Measurements from ENCODE around the gene SENP7. TPM values are rescaled to one million over a fixed set of nuclear protein-coding genes. Genes with fewer than 3 reads are reported as not detected.

SENP7 gene
- total RNA-seq, 1 donor from 2014 or later: 26.8 TPM

DNA sequence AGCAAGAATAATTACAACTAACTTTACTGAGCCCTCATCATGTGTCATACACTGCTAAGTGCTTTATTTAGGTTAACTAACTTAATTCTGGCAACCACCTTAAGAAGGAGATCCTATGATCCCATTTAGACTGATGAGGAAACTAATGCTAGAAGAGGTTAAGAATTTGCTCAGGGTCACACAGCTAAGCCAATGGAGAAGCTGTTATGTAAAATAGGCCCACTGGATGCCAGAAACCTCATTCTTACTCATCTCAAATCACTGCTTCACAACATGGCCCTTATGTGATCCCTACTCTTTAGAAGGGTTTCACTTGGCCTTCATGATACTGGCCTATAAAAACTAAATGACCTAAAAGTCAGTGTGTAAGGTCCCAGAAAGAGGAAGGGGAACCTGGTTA is 233.8 kb downstream of the SENP7 start:
- Mint-ChIP-seq H3K4me1 (no peaks in the 10 kb centered on the region), H3K36me3 (ENCODE audit: low read depth) (no peaks in the 10 kb centered on the region), H3K9me3 (no peaks in the 10 kb centered on the region), H3K27me3 (ENCODE audit: low read depth) (no peaks in the 10 kb centered on the region), H3K27ac (ENCODE audit: unreplicated experiment) (no peak overlapping the region), H3K4me3 (no peak overlapping the region)
- TF ChIP-seq, protein P1, sequence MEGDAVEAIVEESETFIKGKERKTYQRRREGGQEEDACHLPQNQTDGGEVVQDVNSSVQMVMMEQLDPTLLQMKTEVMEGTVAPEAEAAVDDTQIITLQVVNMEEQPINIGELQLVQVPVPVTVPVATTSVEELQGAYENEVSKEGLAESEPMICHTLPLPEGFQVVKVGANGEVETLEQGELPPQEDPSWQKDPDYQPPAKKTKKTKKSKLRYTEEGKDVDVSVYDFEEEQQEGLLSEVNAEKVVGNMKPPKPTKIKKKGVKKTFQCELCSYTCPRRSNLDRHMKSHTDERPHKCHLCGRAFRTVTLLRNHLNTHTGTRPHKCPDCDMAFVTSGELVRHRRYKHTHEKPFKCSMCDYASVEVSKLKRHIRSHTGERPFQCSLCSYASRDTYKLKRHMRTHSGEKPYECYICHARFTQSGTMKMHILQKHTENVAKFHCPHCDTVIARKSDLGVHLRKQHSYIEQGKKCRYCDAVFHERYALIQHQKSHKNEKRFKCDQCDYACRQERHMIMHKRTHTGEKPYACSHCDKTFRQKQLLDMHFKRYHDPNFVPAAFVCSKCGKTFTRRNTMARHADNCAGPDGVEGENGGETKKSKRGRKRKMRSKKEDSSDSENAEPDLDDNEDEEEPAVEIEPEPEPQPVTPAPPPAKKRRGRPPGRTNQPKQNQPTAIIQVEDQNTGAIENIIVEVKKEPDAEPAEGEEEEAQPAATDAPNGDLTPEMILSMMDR (conservative IDR thresholded peaks at IDR 0.05): no peak
- DNase-seq (ENCODE audit: low read depth, low spot score): no peak

DNA sequence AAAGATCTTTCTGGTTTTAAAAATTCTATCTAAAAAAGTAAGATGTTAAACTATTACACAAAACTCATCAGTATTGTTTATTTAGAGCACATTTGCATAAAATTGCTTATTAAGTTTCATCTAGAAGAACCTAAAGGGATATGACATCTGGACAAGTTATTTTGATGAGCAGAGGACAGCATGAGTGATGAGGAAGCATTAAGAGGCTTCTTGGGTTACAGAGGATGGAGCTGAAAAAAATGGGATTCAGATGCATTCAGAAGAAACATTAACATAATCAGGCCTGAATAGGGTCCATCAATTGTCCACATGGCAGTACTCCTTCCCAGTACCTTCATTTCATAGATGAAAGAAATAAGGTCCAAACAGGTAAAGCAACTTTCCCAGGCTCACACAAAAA is 234.3 kb downstream of the SENP7 start:
- Mint-ChIP-seq H3K4me1 (no peaks in the 10 kb centered on the region), H3K27me3 (ENCODE audit: low read depth) (no peaks in the 10 kb centered on the region), H3K4me3 (no peak overlapping the region), H3K27ac (ENCODE audit: unreplicated experiment) (no peak overlapping the region), H3K9me3 (no peaks in the 10 kb centered on the region), H3K36me3 (ENCODE audit: low read depth) (no peaks in the 10 kb centered on the region)
- TF ChIP-seq, protein P1 (conservative IDR thresholded peaks at IDR 0.05): no peak
- DNase-seq (ENCODE audit: low read depth, low spot score): no peak

Other genes with a start within 250 kb of the SENP7 start
- 0.40 and 0.52 TPM in 2 replicates for gene IMPG2, start 192.6 kb downstream of the SENP7 start, total RNA-seq
- 28.9 and 31.0 TPM in 2 replicates for gene TRMT10C, start 48.7 kb upstream of the SENP7 start, total RNA-seq
- gene PCNP, start 61.0 kb upstream of the SENP7 start, total RNA-seq: 153 and 167 TPM in 2 replicates
- 16.6 and 17.2 TPM in 2 replicates for gene ZBTB11, start 163.9 kb upstream of the SENP7 start, total RNA-seq
- 1,315 and 1,351 TPM in 2 replicates for gene RPL24, start 173.5 kb upstream of the SENP7 start, total RNA-seq
- gene CEP97, start 211.4 kb upstream of the SENP7 start, total RNA-seq: 25.1 and 27.4 TPM in 2 replicates

Data from neural crest cell (in vitro differentiated cells).